ENCODE results near the gene DMRTC2. TPM values are rescaled to one million over a fixed set of nuclear protein-coding genes. Genes with fewer than 3 reads are reported as not detected.

The DMRTC2 gene
- total and polyA plus RNA-seq, 9 of the 15 experiments (the other 6 are each of a cell fraction or from before 2014, with no cell fraction given): 0.03 TPM; not detected in 8

GRCh38 chr19:41801031-41801430, 43.8 kb upstream of the DMRTC2 start:
- BruUV-seq (replicated peaks): no TSS peak
- no peaks in the 10 kb centered on the region for H3K9me1 ChIP-seq (ENCODE audit: control insufficient read depth, insufficient read depth, low read length)
- no peak overlapping the region for H3K27ac ChIP-seq (ENCODE audit: extremely low read depth, low read depth, low read length)
- no peak overlapping the region for H3K4me3 ChIP-seq
- no peak overlapping the region for H3K4me2 ChIP-seq (ENCODE audit: insufficient read depth, low read length)
- 0% methylated on average over 4 of the region's 4 CpGs for WGBS (ENCODE audit: insufficient coverage, low coverage, missing lambda C conversion rate)
- POLR2A ChIA-PET: no interaction called here
- intact Hi-C loops (cut with micrococcal nuclease) (no loop called here), in situ Hi-C loops (cut with MboI) (no loop called here)
- H3K4me1 ChIP-seq (replicated peaks in 1 of 2; ENCODE audit: control insufficient read depth in 2 of 2, insufficient read depth in 2 of 2, low read length in 2 of 2): no peaks in the 10 kb centered on the region
- no peaks in the 10 kb centered on the region for H3K9me3 ChIP-seq (replicated peaks; ENCODE audit: control insufficient read depth, insufficient read depth, low read depth, low read length)
- FAIRE-seq (no peak), ATAC-seq (no peak), DNase-seq (ENCODE audit: extremely low read depth in 1 of 4, low spot score in 3 of 4) (no peak)
- H3K79me2 ChIP-seq (ENCODE audit: control insufficient read depth, insufficient read depth, low read length): no peaks in the 10 kb centered on the region
- H3K9ac ChIP-seq (ENCODE audit: insufficient read depth in 1 of 2, low read depth in 2 of 2, low read length in 2 of 2): no peak overlapping the region
- no peak for TF ChIP-seq HIVEP1 (CRISPR knock-in tag; IDR thresholded peaks at IDR 0.05)
- no peak for TF ChIP-seq PHB (CRISPR knock-in tag; IDR thresholded peaks at IDR 0.05)
- no peak for TF ChIP-seq BDP1 (IDR thresholded peaks at IDR 0.05; ENCODE audit: insufficient read depth, insufficient read length)
- no peak for TF ChIP-seq DNMT1 (IDR thresholded peaks at IDR 0.05)
- no peak for TF ChIP-seq ZNF655 (CRISPR knock-in tag; IDR thresholded peaks at IDR 0.05)
- TF ChIP-seq SP2 (IDR thresholded peaks at IDR 0.05; ENCODE audit: extremely low read depth, low read depth, low read length, poor library complexity, severe bottlenecking): no peak
- no peaks in the 10 kb centered on the region for H3K36me3 ChIP-seq (ENCODE audit: control insufficient read depth, insufficient read depth, low read length)
- CTCF ChIA-PET (ENCODE audit: low intra/inter-chr PET ratio): no interaction called here
- H3K27me3 ChIP-seq (ENCODE audit: control insufficient read depth in 2 of 2, insufficient read depth in 2 of 2, low read length in 2 of 2): peaks cover 7 to 33% of the 10 kb centered on the region in 2 experiments
- no peaks in the 10 kb centered on the region for H4K20me1 ChIP-seq (replicated peaks; ENCODE audit: control insufficient read depth, insufficient read depth, low read length)
- H2AFZ ChIP-seq (ENCODE audit: low read depth, low read length): no peak overlapping the region
